Upper lobe of left lung (tissue), 4 donors: ENCODE results near the gene IGSF9.

Experiments used
- CTCF ChIP-seq, 6 experiments: fragments of 450-650 bp in 4 of 6; fragments of 200-600 bp in 2 of 6; sonication (generic) in 2 of 6; IDR thresholded peaks; one replicate each; pipeline ENCODE4 v1.5.1; 2016 to 2019; ENCODE audit warnings: antibody characterized with exemption in 6 of 6
- POLR2A ChIP-seq, 4 donors: fragments of 450-650 bp; IDR thresholded peaks; one replicate each; pipeline ENCODE4 v1.5.1; 2016 to 2017; ENCODE audit warnings: antibody characterized with exemption in 4 of 4, mild to moderate bottlenecking in 2 of 4
- POLR2AphosphoS5 ChIP-seq, 2 donors: sonication (generic); formaldehyde crosslinking; IDR thresholded peaks; one replicate each; pipeline ENCODE4 v1.5.1; 2017; ENCODE audit warnings: antibody characterized with exemption in 2 of 2

DNA sequence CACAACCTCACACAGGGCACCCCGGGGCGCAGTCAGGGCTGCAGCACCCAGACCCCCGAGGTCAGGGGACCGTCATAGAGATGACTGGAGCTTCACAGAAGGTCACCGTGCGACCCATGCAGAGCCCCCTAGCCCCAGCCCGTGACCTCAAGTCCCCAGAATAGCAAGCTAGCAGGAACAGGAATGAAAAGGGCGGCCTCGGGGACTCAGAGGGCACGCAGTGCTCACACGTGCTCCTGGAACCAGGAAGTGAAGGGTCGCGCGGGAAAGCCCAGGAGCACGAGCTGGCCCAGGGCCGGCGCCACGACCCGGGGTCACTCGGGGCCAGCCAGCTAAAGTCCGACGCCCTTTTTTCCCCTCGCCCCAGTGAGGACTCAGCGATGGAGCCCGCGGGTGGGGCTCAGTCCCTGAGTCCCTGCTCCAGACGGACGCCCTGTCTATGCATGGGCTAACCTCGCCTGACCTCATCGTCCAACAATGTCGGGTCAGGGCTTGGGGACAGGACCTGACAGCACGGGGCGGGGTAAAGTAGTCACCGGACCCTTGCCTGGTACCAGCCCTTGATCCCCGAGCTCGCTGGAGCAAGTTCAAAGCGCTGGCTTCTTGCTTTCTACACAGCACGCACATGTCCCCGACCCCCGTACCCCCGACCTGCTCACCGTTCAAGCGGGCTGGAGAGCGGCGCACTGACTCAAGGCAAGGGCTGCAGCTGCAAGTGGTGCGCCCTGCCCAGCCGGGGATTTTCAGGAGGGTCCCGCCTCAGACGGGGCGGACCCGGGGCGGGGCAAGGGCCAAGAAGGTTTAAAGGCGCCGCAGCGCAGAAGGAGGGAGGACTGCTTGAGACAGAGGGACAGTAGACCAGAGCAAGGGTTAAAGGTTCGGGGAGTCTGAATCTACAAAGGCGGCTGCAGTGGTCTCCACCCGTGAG is 20.4 kb downstream of the IGSF9 start, which contains the start of gene TAGLN2:
- TF ChIP-seq POLR2A (IDR thresholded peaks at IDR 0.05) (peak; percentile 51 to 99 (median 98)), POLR2AphosphoS5 (IDR thresholded peaks at IDR 0.05) (peak; percentile 99), CTCF (IDR thresholded peaks at IDR 0.05) (peak in 4 of 6 experiments; percentile 7 to 35 (median 12))
